Parathyroid adenoma (tissue), 2 donors: ENCODE measurements around the gene BMP8B.

Experiments
- H2AFZ ChIP-seq: fragments of 300-600 bp; sonication (generic); one replicate; pipeline ENCODE4 v1.7.0; 2017; ENCODE audit warnings: antibody characterized with exemption, mild to moderate bottlenecking
- H3K27ac ChIP-seq: fragments of 300-600 bp; sonication (generic); one replicate; pipeline ENCODE4 v1.7.0; 2017
- H3K27me3 ChIP-seq: fragments of 300-600 bp; sonication (generic); one replicate; pipeline ENCODE4 v1.7.0; 2017; ENCODE audit warnings: low read length; ENCODE audit not compliant: control insufficient read depth, insufficient read depth
- H3K36me3 ChIP-seq: fragments of 300-600 bp; sonication (generic); one replicate; pipeline ENCODE4 v1.7.0; 2017; ENCODE audit warnings: low read length; ENCODE audit not compliant: control insufficient read depth, insufficient read depth
- H3K4me1 ChIP-seq: fragments of 300-600 bp; sonication (generic); one replicate; pipeline ENCODE4 v1.7.0; 2017; ENCODE audit warnings: control low read depth
- H3K4me2 ChIP-seq: fragments of 300-600 bp; sonication (generic); one replicate; pipeline ENCODE4 v1.7.0; 2017; ENCODE audit warnings: low read length
- H3K4me3 ChIP-seq: fragments of 300-600 bp; sonication (generic); one replicate; pipeline ENCODE4 v1.7.0; 2017; ENCODE audit warnings: low read depth, low read length
- H3K79me2 ChIP-seq: fragments of 300-600 bp; sonication (generic); one replicate; pipeline ENCODE4 v1.7.0; 2017; ENCODE audit warnings: control low read depth
- H3K9ac ChIP-seq: fragments of 300-600 bp; sonication (generic); one replicate; pipeline ENCODE4 v1.7.0; 2017; ENCODE audit warnings: mild to moderate bottlenecking
- H3K9me3 ChIP-seq: fragments of 300-600 bp; sonication (generic); one replicate; pipeline ENCODE4 v1.7.0; 2017; ENCODE audit warnings: low read length; ENCODE audit not compliant: control insufficient read depth
- CTCF ChIP-seq: fragments of 300-600 bp; sonication (generic); IDR thresholded peaks from one replicate; pipeline ENCODE4 v1.7.0; 2017; ENCODE audit warnings: antibody characterized with exemption, mild to moderate bottlenecking
- donor health status: primary hyperparathyroidism.

BMP8B gene

GRCh38 chr1:39732730-39733129, 55.9 kb downstream of the BMP8B start:
- no peak overlapping the region for H3K9ac ChIP-seq

GRCh38 chr1:39729842-39730241, 58.8 kb downstream of the BMP8B start:
- Histone ChIP-seq H2AFZ (no peak overlapping the region), H3K9ac (no peak overlapping the region), H3K4me3 (no peak overlapping the region), H3K9me3 (no peaks in the 10 kb centered on the region), H3K27me3 (no peaks in the 10 kb centered on the region), H3K27ac (no peak overlapping the region), H3K4me2 (no peak overlapping the region), H3K79me2 (no peaks in the 10 kb centered on the region), H3K4me1 (no peaks in the 10 kb centered on the region), H3K36me3 (no peaks in the 10 kb centered on the region)
- no peak for TF ChIP-seq CTCF

More at GRCh38 chr1:39732730-39733129, 55.9 kb downstream of the BMP8B start:
- TF ChIP-seq CTCF: no peak
- no peaks in the 10 kb centered on the region for H3K9me3 ChIP-seq
- no peaks in the 10 kb centered on the region for H3K79me2 ChIP-seq
- no peak overlapping the region for H3K27ac ChIP-seq
- no peaks in the 10 kb centered on the region for H3K4me1 ChIP-seq
- no peaks in the 10 kb centered on the region for H3K27me3 ChIP-seq
- H3K36me3 ChIP-seq: no peaks in the 10 kb centered on the region
- H2AFZ ChIP-seq: no peak overlapping the region
- no peak overlapping the region for H3K4me2 ChIP-seq
- no peak overlapping the region for H3K4me3 ChIP-seq

GRCh38 chr1:39729030-39729429, 59.6 kb downstream of the BMP8B start:
- no peaks in the 10 kb centered on the region for H3K36me3 ChIP-seq
- no peaks in the 10 kb centered on the region for H3K27me3 ChIP-seq
- no peak overlapping the region for H3K27ac ChIP-seq
- H3K9me3 ChIP-seq: no peaks in the 10 kb centered on the region
- TF ChIP-seq CTCF: no peak
- H3K9ac ChIP-seq: no peak overlapping the region
- no peaks in the 10 kb centered on the region for H3K4me1 ChIP-seq
- H2AFZ ChIP-seq: no peak overlapping the region
- no peak overlapping the region for H3K4me2 ChIP-seq
- H3K79me2 ChIP-seq: no peaks in the 10 kb centered on the region
- no peak overlapping the region for H3K4me3 ChIP-seq

GRCh38 chr1:39727932-39728317, 60.7 kb downstream of the BMP8B start:
- H3K79me2 ChIP-seq: no peaks in the 10 kb centered on the region
- H3K4me2 ChIP-seq: no peak overlapping the region
- no peaks in the 10 kb centered on the region for H3K9me3 ChIP-seq
- H3K4me3 ChIP-seq: no peak overlapping the region
- no peak overlapping the region for H3K9ac ChIP-seq
- no peaks in the 10 kb centered on the region for H3K4me1 ChIP-seq
- no peak for TF ChIP-seq CTCF
- no peaks in the 10 kb centered on the region for H3K36me3 ChIP-seq
- H3K27me3 ChIP-seq: no peaks in the 10 kb centered on the region
- H2AFZ ChIP-seq: no peak overlapping the region
- no peak overlapping the region for H3K27ac ChIP-seq

GRCh38 chr1:39727221-39727931, 61.3 kb downstream of the BMP8B start:
- TF ChIP-seq CTCF: no peak
- H3K4me1 ChIP-seq: no peaks in the 10 kb centered on the region
- H3K36me3 ChIP-seq: no peaks in the 10 kb centered on the region
- no peaks in the 10 kb centered on the region for H3K27me3 ChIP-seq
- no peak overlapping the region for H3K4me2 ChIP-seq
- H3K79me2 ChIP-seq: no peaks in the 10 kb centered on the region
- H3K9me3 ChIP-seq: no peaks in the 10 kb centered on the region
- no peak overlapping the region for H3K27ac ChIP-seq
- H2AFZ ChIP-seq: no peak overlapping the region
- H3K9ac ChIP-seq: no peak overlapping the region
- H3K4me3 ChIP-seq: no peak overlapping the region
